ENCODE measurements around the gene COL15A1.

Gene COL15A1

GRCh38 chr9:99118782-99119466 is 175.2 kb downstream of the COL15A1 start:
- DNase-seq = no peak

GRCh38 chr9:99119976-99120655 is 176.4 kb downstream of the COL15A1 start:
- no peak for DNase-seq
